ENCODE measurements around the gene SIL1.

SIL1 gene

DNA sequence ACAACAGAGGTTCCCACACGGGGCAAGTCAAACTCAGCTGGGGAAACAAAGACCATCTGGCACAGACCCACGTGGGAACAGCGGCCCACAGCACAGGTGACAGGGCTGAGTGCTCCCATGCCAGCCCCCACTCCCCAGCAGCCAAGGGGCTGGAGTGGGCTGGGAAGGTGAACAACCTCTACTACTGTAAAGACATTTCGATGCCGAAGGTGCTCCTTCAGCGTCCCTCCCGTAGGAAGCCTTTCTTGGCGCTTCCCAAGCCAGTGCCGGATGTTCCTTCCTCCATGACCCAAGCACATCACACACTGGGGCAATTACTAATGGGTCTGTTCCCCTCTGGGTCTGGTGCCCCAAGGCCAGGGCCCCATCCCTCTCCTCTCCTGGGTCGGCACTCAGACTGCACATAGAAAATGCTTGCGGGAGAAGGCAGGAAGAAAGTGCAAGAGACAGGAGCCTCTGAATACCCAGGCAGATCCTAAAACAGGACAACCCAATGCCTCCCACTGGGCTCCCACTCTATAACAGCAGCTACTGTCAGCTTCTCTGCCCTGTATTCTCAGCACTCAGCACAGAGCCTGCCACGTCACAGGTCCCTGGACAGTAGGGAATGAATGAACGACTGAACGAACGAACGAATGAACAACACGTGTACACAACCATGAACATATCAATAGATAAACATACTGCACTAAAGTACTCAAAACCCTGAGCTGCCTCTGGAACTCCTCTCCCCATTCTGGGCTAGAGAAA lies 246.0 kb downstream of the SIL1 start:
- DNase-seq, result no peak

DNA sequence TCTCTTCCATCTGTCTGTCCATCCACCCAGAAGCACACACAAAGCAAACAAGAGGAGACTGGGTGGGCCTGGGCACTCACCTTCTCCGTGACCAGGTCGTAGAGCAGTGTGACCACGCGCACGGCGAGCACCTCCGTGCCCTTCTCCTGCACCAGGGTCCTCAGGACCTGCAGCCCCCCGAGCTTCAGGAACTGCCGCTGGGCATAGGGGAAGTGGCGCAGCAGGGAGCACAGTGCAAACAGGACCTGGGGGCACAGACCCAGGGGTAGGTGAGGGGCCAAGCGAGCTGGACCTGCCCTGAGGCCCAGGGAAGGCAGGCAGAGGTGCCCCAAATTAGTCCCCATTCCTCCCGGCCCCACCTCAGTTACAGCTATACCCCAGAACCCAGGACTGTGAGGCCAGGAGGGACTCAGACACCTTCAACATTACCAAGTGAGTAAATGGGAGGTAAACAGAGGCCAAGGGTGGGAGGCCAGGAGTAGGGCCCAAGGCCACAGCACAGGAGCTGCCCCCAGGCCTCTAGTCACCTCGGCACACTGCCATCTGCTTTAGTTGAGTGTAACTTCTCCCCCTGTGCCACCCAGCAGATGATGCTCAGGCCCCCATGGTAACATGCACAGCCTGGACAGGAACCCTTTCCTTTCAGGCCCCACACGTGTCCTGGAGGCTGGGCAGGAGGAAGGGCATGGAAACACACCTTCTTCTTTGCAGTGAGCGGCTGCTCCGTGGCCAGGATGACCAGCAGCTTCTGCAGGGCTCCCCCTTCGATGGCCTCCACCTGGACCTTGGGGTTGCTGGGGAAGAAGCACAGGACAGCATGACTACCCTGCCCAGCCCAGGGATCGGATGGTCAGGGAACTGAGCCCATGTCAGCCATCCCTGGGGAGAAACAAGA lies 246.8 kb downstream of the SIL1 start:
- DNase-seq, result no peak

DNA sequence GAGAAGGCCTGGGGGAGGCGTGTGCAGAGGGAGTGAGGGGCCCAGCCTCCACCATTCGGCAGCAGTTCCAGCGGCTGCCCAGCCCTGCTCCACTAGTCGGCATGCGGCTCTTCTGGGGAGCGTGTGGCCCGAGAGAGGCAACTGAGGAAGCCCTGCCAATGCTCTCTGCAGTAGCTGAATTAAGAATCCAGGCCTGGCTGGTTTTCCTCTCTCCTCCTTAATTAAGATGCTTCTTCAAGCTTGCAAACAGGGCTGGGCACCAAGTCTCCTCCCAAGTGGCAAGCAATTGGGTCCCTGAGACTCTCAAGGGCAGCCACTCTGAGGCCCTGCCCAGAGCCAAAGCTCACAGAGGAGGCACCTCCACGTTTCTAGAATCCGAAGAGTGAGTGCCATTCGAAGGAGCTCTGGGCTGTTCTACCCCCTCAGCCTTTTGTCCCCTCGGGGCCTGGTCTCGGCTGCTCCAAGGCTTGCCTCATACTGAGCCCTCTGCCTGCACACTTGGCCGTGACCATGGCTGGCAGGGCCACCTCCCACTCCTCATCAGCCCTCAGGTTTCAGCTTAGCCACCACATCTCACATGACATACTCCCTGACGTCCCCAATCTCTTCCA lies 247.6 kb downstream of the SIL1 start:
- DNase-seq, result no peak

DNA sequence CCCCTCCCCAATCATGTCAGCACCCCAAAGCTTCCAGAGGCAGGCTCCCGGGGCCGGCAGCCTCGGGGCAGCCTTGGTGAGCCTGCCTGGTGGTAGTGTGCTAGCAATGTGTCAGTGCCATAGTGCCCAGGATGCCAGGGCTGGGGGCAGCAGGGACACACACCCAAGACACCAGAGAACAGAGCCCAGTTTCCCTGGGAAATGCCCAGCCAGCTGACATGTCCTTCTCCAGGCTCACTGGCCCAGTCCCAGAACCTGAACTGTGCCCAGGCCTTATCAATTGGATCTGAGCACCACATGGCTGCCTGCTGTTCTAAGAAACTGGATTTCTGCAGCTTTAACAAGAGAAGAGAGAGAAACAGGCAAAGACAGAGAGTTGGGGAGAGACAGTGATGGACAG lies 248.2 kb downstream of the SIL1 start:
- DNase-seq, result no peak

DNA sequence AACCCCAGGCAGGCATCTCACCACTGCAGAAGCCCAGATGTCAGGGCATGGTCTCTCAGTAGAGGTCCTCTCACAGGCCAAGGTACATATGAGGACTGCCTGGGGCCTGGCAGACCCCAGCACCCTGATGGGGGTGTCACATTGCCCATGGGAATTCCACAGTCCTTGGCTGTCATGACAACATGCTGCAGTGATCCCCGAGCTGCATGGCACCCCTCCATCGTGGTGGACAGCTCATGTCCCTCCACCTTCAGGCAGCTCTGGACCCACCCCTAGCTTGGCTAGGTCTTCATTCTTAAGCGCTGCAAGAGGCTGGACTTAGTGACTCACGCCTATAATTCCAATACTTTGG lies 249.0 kb downstream of the SIL1 start:
- DNase-seq, result no peak

DNA sequence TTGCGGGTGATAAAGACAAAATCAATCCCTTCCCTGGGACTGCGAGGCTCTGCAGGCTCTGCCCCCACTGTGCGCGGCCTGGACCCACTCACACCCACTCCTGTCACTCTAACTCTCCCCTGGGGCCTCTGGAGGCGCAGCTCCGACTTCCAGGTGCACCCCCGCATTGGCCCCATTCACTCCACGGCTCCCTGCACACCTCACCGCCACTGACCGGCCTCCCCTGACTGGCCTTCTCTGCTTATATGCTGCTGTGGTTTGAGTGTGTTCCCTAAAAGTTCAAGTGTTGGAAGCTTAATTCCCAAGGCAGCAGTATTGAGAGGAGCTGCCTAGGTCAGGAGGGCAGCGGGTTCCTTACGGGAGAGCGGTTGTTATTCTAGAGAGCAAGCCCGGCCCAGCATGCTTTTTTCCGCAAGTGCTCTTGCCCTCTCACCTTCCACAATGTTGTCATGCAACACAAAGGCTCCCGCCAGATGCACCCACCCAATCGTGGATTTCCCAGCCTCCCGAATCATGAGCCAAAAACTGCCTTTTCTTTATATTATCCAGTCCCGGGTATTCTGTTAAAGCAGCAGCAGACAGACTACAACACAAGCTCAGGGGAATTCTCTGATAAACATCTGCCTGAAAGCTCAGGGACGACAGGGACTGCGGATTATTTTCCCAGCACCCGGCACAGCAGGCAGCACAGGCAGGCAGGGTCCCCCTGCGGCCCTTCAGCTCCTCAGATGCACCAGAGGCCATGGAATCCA lies 249.5 kb downstream of the SIL1 start:
- no peak for DNase-seq

DNA sequence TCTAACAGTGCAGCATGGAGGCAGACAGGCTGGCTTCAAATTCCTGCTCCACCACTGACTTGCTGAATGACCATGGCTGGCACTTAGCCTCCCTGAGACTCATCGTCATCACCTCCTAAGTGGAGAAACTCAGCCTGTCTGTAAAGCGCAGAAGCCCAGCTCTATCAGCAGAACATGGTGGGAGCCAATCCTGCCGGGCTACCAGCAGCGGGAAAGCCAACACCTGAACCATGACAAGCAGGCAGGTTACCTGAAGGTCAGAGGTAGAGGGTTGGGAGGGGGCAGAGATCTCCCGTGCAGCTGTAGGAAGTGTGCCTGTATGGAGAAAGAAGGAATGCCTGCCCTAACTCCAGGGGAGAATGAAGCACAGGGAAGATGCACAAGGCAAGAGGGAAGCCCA lies 250.4 kb downstream of the SIL1 start:
- DNase-seq, result no peak

DNA sequence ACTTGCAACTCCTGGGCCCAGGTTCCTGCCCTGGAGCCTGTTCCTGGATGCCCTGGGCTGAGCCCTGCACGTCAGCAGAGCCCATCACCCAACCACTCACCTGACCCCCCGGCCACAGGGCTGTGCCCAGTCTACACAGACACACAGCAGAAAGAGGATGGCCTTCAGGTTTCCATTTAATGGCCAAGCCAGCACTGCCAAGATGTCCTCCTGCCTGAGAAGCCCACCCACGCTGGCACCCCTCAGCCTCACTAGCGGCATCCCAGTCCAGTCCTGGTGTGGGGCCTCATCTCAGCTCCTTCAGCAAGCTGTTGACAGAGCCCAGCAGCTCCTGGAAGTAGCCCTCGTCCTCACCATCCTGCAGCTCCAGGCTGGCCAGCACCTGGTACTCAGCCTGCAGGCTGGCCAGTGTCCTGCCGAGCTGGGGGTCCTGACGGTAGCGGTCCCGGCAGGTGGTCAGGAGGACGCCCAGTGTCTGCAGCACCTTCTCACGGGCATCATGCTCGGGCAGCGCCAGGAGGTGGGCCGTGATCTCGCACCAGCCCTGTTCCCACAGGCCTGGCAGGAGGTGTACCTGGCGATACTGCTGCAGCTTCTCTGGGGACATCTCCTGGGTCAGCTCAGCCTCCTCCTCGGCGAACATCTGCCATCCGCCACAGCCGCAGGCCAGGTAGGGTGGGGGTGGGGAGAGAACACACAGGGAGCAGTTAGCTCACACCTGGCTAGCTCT lies 251.2 kb downstream of the SIL1 start:
- peak in 1 of 2 experiments; percentile 39 for DNase-seq

DNA sequence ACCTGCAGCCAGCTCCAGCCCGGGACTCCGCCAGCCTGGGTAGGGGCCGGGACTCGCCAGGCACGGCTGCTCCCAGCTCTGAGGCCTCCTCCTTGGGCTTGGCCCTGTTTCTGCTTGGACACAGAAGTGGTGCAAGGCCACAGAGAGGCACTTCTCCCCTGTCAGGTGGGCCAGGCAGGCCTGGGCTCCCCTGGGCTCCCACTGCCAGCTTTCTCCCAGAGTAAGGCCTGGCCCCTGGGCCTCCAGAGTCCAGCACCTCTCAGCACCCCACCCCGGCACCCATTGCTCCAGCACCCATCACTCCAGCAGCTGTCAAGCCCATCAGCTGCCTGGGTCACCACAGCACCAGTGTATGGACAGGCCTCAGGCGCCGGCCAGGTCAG lies 251.9 kb downstream of the SIL1 start:
- peak in 1 of 2 experiments; percentile 36 for DNase-seq

DNA sequence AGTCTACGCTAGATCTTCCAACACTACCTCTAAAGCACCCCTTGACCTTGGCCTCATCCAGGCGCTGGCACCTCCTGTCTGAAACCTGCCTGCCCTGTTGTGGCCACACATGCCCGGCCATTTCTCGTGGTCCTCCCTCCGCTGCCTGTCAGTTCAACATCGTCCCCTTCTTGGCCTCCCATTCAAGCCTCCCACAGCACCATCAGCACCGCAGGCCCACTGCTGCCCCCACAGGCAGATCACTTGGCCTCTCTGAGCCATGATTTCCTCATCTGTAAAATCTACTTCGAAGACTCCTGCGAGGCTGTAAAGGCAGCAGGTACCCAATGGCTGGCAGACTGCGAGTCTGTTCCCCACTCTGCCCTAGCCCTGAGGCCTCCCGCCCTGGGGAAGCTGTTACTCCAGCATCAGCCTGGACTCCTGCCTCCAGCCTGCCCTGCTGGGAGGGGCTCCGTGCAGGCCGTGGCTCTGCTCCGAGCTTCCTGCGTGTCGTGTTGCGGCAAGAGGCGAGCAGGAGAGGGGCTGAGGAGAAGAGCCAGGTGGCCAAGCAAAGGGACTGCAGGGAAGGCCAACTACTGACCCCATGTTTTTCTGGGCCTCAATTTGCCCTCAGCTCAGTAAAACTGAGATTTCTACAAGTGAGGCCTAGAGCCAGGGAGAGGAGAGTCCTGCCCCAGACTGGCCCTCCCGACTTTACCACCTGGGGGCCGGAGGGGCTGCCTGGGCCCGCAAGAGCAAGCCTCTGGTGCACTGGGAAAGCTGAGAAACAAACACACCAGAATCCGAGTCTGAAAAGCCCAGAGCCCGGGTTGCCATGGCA lies 252.5 kb downstream of the SIL1 start:
- DNase-seq, result no peak

DNA sequence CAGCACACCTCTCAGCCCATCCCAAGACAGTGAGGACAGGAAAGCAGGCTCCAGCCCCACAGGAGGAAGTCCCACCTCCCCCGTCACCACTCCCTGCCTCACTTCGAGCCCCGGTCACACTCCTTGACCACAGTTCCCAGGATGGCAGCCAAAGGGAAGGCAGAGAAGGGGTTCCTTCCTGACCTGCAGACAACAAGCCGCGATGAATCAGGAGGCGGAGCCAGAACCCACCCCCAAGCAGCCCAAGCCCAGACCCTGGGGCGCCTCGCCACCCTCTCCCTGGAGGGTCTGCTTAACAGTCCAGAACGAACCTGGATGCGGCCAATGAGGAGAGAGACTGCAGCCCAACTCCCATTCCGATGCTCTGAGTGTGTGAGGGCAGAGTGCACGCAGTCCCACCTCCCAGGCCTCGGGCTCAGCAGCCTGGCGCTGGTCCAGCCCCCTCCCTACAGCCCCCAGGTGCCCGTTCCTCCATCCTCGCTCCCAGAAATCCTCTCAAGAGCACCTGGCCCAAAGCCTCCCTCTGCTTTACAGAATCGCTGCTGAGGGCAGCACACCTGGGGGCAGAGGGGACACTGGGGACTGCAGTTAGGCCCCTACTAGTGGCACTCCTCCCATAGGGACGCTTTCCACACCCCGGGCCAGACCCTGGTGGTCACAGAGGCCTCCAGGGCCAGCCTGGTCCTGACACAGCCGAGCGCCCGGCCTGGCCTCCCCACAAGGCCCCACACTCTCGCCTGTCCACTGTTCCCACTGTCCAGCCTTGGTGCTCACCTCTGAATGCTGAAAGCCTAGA lies 253.4 kb downstream of the SIL1 start:
- DNase-seq, result no peak

DNA sequence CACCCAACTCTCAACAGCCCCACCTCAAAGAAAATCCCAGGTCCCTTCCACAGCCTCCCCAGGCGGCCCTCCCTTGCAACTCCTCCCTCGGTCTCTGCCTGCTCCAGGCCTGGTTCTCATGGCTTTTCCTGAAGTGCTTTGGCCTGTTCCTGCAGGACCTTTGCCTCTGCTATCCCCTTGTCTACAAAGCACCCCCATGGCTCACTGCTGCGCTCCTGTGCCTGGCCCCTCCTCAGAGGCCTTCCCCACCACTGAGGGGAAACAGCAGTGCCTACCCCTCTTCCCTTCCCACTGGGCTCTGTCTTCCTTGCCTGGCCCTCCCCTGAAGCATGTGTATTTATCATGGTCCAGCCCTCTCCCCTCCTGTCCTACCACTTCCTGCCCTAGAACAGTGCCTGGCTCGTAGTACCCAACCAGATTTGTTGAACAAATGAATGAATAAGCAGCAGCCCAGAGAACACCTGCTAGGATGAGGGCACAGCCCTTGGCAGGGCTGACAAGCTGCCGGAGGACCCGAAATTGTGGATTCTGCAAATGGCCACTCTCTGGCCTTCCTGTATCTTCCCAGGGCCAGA lies 254.5 kb downstream of the SIL1 start:
- DNase-seq, result no peak

DNA sequence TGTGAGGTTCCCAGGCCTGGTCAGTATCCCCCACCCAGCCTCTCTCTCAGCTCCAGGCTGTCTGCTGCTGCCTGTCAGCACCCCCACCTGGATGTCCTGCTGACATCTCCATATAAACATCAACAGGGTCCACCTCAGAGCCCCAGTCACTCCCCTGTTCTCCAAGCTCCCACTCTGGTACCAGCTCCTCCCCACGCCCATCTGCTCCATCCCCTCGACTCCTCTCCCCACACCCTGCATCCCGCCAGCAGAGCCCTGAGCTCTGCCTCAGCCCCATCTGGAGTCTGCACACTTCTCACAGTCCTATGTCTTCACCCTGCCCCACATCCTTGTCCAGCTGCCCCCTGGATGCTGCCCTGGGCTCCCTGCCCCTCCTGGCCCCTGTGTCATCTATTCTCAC lies 255.3 kb downstream of the SIL1 start:
- DNase-seq, result no peak

DNA sequence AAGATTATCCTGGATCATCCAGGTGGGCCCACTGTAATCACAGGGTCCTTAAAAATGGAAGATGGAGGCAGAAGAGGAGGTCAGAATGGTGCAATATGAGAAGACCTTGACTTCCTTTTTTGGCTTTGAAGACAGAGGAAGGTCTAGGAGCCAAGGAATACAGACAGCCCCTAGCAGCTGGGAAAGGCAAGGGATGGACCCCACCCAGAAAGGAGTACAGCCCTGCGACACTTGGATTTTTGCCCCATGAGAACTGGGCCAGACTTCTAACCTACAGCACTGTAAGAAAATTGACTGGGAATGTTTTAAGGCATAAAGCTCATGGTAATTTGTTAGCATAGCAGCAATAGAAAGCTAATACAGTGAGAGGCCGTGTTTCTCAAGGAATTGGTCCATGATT lies 256.1 kb downstream of the SIL1 start:
- DNase-seq, result no peak

DNA sequence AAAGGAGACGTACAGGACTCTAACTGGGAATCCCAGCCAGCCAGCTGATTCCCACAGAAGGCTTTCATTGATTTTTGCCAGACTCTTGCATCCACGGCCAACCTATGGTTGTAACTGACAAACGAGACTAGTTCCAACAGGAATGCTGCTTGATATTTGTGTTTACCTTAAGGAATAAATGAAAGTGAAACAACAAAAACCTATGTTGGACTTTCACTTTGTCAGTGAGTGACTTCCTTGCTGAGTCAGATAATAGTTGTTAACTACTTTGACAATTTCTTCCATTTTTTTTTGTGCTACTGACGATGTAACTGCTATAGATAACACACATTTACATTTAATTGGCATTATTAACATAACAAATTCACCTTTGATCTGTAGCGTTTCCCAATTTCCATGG lies 259.6 kb downstream of the SIL1 start:
- DNase-seq, result no peak

DNA sequence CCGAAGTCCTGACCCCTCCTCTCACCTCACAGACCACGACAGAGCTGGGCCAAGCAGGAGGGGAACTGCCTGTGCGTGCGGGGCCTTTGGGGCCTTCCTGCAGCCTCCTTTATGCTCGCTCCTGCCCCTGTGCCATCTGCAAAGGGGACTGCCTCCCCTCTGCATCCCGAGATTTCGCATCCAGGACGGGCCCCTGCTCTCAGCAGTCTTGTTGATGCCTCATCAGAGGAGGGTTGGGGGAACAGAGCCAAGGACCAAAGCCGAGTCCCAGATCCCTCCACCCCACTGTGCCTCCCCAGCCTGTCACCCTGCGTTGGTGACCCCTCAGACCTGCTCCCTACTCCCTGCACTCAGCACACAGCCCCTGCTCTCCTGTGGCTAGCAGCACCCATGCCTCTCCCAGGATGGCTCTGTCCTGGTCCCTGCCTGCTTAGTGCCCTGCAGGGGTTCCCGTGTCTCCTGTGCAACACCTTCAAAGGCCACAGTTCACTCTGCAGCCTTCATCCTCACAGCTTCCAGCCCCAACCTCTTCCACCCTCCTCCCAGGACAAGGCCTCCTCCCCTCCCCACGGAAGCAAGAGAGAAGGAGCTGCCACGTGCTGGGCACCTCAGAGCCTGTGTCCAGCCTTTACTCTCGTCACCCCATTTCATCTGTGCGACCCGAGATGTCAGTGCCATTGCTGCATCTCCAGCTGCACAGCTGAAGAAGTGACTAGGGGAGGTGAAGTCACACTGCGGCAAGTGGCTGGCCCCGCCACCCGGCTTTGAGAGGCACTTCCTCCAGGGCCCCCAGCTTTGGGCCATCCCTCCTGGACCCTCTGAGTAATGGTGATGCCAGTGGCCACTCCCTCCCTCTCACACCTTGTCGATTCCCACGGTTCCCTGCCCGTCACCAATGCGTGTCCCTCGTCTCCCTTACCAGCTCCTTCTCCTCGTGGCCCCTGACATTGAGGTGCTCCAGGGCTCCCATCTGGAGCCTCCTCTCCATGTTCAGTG lies 260.5 kb downstream of the SIL1 start:
- no peak for DNase-seq

DNA sequence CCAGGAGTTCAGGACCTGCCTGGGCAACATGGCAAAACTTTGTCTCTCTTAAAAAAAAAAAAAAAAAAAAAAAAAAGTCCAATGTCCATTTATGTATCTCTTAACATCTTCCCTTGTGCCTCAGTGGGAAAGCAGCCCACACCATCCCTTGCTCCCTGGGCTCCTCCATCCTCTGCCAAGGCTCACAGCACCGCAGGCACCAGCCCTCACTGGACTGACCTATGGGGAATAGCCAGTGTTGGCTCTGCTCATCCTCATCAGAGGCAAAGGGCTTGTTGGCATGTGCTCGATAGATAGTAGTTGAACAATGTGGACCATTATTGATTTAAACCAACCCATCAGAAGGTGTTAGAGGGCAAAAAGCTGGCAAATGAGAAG lies 261.2 kb downstream of the SIL1 start:
- no peak for DNase-seq

DNA sequence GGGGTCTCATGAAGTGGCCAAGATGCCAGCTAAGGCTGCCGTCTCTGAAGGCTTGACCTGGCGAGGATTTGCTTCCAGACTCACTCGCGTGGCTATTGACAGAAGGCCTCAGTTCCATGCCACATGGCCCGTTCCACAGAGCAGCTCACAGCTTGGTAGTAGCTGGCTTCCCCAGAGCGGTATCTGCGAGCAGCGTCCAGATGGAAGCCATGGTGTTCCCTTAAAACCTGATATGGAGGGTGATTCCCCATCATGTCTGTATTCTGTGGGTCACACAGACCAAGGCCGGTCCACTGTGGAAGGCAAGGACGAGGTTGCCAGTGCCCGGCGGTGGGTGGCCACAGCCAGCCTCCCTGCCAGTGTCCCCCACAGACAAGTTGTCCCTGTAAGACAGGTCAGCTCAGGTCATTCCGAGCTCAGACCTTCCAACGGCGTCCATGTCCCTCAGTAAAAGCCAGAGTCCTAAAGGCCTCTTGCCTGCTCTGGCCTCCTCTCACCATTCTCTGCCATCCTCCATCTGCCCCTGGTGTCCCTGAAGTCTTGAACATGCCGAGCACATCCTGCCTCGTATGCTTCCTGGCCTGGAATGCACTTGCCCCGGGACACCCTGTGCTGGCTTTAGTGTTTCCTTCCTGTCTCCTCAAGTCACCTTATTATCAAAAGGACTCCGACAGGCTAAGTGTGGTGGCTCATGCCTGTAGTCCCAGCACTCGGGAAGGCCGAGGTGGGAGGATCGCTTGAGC lies 261.8 kb downstream of the SIL1 start:
- DNase-seq, result no peak

All from NCI-H526 (cell line).